Stimulated activated CD8-positive, alpha-beta memory T cell treated with anti-CD3 and anti-CD28 coated beads, Interleukin-2, amount 100 ng/mL, for 48 hours (primary cell): Measurements from ENCODE around the gene PDE6H.
A peak's percentile ranks its signal among the peaks of the same experiment; 100 is the strongest.

ENCODE experiments used
- DNase-seq, 2 donors: peaks; one replicate each; pipeline ENCODE4 v3.0.0-alpha.2; 2020; ENCODE audit warnings: low read depth in 2 of 2

The PDE6H gene

DNA sequence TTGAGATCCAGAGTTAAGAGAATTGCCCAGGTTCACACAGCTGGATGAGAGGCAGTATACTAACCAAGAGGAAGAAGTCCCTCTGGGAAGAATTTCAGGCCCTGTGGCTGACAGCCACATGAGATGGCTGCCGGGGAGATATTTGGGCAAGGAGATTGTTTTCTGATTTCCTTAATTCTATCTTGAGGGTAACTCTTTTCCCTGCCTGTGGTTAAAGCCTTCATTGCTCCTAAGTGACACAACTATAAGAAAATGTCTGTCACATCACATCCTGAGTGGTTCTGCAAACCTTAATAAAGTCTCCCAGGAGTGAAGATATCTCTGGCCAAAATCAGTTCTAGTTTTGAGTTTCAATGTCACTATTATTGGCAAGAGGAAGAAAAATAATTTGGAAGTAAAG, 21.0 kb upstream of the PDE6H start:
- no peak for DNase-seq

GRCh38 chr12:14952299-14952921, 20.4 kb upstream of the PDE6H start:
- no peak for DNase-seq

DNA sequence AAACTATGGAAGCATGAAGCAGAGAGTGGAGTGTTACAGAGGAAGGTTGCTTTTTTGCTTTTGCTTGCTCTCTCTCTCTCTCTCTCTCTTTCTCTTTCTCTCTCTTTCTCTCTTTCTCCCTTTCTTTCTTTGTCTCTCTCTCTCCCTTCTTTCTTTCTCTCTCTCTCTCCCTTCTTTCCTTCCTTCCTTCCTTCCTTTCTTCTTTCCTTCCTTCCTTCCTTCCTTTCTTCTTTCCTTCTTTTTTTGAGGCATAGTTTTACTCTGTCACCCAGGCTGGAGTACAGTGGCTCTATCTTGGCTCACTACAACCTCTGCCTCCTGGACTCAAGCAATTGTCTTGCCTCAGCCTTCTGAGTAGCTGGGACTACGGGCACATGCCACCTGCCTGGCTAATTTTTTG, 19.1 kb upstream of the PDE6H start:
- no peak for DNase-seq

- DNase-seq = no peak
Observed at GRCh38 chr12:14954269-14954668, 18.6 kb upstream of the PDE6H start.

- no peak for DNase-seq
Observed at GRCh38 chr12:14956024-14956891, 16.6 kb upstream of the PDE6H start.

- DNase-seq = no peak
Observed at GRCh38 chr12:14956905-14957304, 15.9 kb upstream of the PDE6H start.

- no peak for DNase-seq
Observed at GRCh38 chr12:14957551-14958168, 15.2 kb upstream of the PDE6H start.

DNA sequence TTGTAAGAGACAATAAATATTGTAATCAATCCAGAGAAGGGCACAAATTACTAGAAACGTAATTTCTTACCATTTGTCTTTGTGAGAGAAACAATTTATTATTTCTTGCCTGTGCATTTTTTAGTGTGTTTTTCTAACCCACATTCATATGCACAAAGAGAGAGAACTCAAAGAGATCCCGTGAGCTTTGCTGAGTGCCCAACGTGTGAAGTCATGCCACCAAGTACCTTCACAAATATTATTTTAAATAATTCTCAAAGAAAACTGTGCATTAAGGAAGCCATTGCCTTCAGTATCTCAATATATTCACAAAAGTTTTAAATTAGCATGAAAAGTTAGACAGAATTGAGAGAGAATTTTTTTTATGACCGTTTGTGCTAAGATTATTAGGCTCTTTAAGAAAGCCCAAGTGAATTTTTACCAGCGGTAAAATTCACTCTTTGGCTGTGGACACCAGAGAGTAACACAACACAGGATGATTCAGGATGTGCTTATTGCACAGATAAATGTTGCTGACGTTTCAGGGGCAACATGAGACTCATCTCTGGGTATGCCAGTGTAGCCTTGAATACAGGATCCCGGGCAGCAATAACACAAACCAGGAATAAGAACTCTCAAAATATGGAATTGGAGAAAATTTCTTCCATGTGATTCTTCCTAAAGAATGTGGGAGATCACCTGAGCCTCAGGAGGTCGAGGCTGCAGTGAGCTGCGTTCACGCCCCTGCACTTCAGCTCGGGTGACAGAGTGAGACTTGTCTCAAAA, 14.3 kb upstream of the PDE6H start:
- no peak for DNase-seq

- no peak for DNase-seq
Observed at GRCh38 chr12:14959126-14959440, 13.8 kb upstream of the PDE6H start.

DNA sequence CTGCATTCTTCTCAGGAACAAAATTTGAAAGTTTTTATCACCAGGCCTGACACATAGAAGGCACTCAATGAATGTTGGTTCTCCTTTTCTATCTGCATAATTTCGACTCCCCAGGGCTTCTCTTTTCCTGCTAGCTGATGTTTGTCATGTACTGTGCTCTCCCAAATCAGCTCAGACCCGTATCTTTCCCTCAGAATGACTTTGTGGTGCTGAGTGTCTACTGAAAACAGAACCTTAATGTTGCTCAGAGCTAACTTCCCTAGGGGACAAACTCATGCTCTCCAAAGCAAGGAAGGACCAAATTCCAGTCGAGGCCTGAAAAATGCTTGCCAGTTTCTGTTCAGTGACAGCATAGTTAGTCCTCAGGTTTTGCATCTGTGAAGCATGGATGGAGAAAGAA, 13.4 kb upstream of the PDE6H start:
- DNase-seq = no peak

- DNase-seq = no peak
Observed at GRCh38 chr12:14959916-14960496, 12.8 kb upstream of the PDE6H start.

- no peak for DNase-seq
Observed at GRCh38 chr12:14960548-14961465, 12.0 kb upstream of the PDE6H start.

- DNase-seq = peak in 1 of 2 donors; percentile 33
Observed at GRCh38 chr12:14961466-14962152, 11.2 kb upstream of the PDE6H start, which contains the start of gene ARHGDIB. Gene ARHGDIB (minus strand): TSS chr12:14961601. CDS start chr12:14950712, 10,889 bp downstream.

- DNase-seq = no peak
Observed at GRCh38 chr12:14962153-14962539, 10.7 kb upstream of the PDE6H start.

DNA sequence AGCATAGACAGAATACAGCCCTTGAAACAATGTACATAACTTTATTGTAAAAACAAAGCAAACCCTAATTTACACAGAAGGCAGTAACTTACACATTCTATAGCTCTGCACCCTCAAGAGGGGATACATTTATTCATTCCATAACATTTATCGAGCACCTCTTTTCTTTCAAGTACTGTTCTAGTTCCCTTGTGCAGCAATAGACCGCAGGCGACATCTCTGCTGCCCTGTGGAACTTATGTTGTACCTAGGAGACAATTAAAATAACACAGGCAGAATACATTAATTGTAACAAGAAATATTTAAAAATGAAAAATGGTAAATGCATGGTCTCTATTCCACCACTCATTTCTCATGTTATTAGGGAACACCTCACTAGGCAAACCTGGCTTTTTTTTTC, 10.0 kb upstream of the PDE6H start:
- no peak for DNase-seq

- DNase-seq = no peak
Observed at GRCh38 chr12:14963520-14963919, 9.3 kb upstream of the PDE6H start.

DNA sequence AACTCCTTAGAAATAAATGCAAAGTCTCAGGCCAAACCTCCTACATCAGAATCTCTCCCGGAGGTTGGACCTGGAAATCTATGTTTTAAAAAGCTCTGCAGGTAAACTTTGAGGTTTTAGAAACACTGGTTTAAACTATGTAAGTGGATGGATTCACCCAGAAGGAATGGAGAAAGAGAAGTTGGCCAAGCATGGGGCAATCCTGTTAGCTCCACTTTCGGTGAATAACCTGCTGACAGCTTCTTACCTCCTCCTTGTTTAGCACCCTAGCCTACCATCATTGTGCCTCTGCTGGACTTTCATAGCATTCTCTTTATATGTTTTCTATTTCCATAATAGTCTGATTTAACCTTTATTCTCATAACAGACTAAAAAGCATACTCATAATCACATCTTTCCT, 8.4 kb upstream of the PDE6H start:
- no peak for DNase-seq

- no peak for DNase-seq
Observed at GRCh38 chr12:14965221-14965620, 7.6 kb upstream of the PDE6H start.

DNA sequence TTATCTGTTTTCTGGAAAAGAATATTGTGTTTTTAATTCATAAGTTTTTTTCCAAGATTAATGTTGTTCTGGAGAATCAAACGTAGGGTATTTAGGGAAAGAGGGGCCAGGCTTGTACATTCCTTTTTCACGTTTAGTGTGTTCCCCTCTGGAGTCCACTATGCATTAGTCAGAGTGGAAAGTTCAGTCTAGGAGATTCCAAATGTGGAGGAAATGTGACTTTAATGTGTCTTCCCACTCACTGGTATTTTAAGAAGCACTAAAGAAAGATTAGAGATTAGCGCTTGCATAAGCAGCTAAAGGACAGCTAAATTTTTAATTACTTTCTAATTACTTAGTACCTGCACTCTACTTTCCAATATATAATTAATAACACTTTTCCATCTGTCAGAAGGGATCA, 4.4 kb upstream of the PDE6H start:
- no peak for DNase-seq

GRCh38 chr12:14970473-14970872, 2.4 kb upstream of the PDE6H start:
- no peak for DNase-seq
